Lower lobe of right lung (tissue), 2 donors: ENCODE measurements around the gene ELANE. TPM values are rescaled to one million over a fixed set of nuclear protein-coding genes. Genes with fewer than 3 reads are reported as not detected.
A peak's percentile ranks its signal among the peaks of the same experiment; 100 is the strongest.

Source experiments
- ATAC-seq, 2 donors: fragments of 200-7000 bp; cut with Tn5 transposase; one replicate each; pipeline ENCODE4 v1.9.1; 2020 to 2022; ENCODE audit warnings: mild to moderate bottlenecking in 2 of 2, moderate library complexity in 2 of 2
- DNase-seq: peaks from one replicate; pipeline ENCODE4 v3.0.0-alpha.2; 2020
- H3K27ac ChIP-seq: fragments of 200-600 bp; one replicate; pipeline ENCODE4 v1.8.0; 2022
- H3K27me3 ChIP-seq: fragments of 200-600 bp; one replicate; pipeline ENCODE4 v1.8.0; 2022; ENCODE audit warnings: low read depth
- H3K36me3 ChIP-seq: fragments of 200-600 bp; one replicate; pipeline ENCODE4 v1.8.0; 2022; ENCODE audit warnings: mild to moderate bottlenecking
- H3K4me1 ChIP-seq: fragments of 200-600 bp; one replicate; pipeline ENCODE4 v1.8.0; 2022
- H3K4me3 ChIP-seq: fragments of 200-600 bp; one replicate; pipeline ENCODE4 v1.8.0; 2022; ENCODE audit warnings: mild to moderate bottlenecking
- H3K9me3 ChIP-seq: fragments of 200-600 bp; one replicate; pipeline ENCODE4 v1.8.0; 2022
- intact Hi-C: fragments of 100-400 bp; cut with DNase I; formaldehyde crosslinking; loops from one replicate; pipeline ENCODE4 v1.11.0; 2022
- total RNA-seq: library from RNA; stranded (reverse); fragmentation: NEBNext Ultra II Directional; extraction: Animal tissue kit (Norgen Biotek cat#: 25700); gene quantifications from one replicate; pipeline ENCODE4 v1.2.1, GENCODE V29; 2021
- TF ChIP-seq, protein P1 (sequence below): fragments of 200-600 bp; IDR thresholded peaks from one replicate; pipeline ENCODE4 v1.8.0; 2022; ENCODE audit warnings: antibody characterized with exemption, mild to moderate bottlenecking
- donor health status: DM: no; HTN: yes; CAD: no; lungs with severe emphysema.

The ELANE gene
- total RNA-seq, 1 donor from 2014 or later: 0.97 TPM

DNA sequence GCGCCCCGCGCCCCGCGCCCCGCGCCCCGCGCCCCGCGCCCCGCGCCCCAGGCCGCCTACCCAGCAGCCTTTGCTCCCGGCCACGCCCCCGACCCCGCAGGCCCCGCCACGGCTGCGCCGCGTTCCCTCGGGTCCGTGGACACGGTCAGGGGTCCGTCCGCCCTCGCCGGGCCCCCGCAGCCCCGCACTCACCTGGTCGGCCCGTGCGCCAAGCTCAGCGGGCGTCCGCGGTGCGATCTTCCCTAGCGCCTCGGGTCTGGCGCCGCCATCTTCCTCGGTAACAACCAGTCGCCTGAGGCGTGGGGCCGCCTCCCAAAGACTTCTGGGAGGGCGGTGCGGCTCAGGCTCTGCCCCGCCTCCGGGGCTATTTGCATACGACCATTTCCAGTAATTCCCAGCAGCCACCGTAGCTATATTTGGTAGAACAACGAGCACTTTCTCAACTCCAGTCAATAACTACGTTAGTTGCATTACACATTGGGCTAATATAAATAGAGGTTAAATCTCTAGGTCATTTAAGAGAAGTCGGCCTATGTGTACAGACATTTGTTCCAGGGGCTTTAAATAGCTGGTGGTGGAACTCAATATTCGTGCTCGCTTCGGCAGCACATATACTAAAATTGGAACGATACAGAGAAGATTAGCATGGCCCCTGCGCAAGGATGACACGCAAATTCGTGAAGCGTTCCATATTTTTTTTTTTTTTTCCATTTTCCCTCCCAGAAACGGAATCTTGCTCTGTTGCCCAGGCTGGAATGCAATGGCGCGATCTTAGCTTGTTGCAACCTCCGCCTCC lies 41.0 kb downstream of the ELANE start, which contains the start of the genes MED16 and RNU6-9:
MED16 (minus strand) TSS at position 294 of the 796 bp plus-strand sequence. CDS start 2,056 bp downstream, outside the sequence.
RNU6-9 (plus strand) TSS at position 591 of the 796 bp plus-strand sequence.
- Histone ChIP-seq H3K4me1 (peaks cover 12% of the 10 kb centered on the region), H3K9me3 (no peaks in the 10 kb centered on the region), H3K27ac (peak within 1 kb of the TSS; percentile 94), H3K36me3 (peaks cover 39% of the 10 kb centered on the region), H3K27me3 (no peaks in the 10 kb centered on the region), H3K4me3 (peak within 1 kb of the TSS; percentile 81)
- intact Hi-C loops: no loop called here
- DNase-seq (peak; percentile 95), ATAC-seq (peak; percentile 95 to 96)
- TF ChIP-seq, protein P1, sequence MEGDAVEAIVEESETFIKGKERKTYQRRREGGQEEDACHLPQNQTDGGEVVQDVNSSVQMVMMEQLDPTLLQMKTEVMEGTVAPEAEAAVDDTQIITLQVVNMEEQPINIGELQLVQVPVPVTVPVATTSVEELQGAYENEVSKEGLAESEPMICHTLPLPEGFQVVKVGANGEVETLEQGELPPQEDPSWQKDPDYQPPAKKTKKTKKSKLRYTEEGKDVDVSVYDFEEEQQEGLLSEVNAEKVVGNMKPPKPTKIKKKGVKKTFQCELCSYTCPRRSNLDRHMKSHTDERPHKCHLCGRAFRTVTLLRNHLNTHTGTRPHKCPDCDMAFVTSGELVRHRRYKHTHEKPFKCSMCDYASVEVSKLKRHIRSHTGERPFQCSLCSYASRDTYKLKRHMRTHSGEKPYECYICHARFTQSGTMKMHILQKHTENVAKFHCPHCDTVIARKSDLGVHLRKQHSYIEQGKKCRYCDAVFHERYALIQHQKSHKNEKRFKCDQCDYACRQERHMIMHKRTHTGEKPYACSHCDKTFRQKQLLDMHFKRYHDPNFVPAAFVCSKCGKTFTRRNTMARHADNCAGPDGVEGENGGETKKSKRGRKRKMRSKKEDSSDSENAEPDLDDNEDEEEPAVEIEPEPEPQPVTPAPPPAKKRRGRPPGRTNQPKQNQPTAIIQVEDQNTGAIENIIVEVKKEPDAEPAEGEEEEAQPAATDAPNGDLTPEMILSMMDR: no peak

DNA sequence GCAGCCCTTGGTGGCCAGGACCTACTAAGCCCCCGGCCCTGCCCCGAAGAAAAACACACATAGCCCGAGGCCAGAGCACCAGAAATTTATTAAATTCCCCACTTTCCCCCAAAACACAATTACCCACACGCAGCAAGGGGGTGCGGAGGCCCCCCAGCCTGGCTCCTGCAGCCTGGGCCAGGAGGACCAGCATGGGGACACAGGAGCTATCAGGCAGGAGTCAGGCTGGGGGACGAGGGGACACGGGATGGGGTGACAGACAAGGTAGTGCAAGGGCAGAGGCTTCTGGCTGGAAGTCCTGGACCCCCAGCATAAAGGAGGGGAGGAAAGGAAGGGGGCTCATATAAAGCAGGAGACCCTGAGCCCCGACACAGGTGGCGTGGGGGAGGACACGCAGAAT lies 44.3 kb downstream of the ELANE start:
- DNase-seq: no peak
- no peak for ATAC-seq
- Histone ChIP-seq H3K36me3 (peaks cover 34% of the 10 kb centered on the region), H3K27ac (no peak overlapping the region), H3K4me3 (no peak overlapping the region), H3K27me3 (no peaks in the 10 kb centered on the region), H3K9me3 (no peaks in the 10 kb centered on the region), H3K4me1 (peaks cover 12% of the 10 kb centered on the region)
- TF ChIP-seq, protein P1: no peak
- intact Hi-C loops: no loop called here

DNA sequence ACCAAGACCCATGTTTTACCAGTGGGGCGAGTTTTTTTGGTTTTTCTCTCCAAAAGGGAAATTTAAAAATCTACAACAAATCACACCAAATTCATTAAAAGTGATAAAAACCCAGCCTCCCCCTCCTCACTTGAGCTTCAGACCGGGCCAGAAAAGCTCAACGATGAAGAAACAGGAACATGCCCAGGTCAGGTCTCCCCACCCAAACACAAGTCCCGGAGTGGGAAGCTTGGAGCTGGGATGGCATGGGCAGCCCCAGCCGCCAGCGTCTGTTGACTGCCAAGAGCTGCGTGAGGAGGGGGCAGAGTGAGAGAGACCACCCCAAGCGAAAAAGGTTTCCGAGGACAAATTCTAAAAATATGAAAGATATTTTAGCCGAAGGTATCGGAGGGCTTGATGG lies 44.9 kb downstream of the ELANE start:
- Histone ChIP-seq H3K4me3 (no peak overlapping the region), H3K27me3 (no peaks in the 10 kb centered on the region), H3K9me3 (no peaks in the 10 kb centered on the region), H3K4me1 (peaks cover 9% of the 10 kb centered on the region), H3K36me3 (peaks cover 40% of the 10 kb centered on the region), H3K27ac (no peak overlapping the region)
- intact Hi-C loops: no loop called here
- TF ChIP-seq, protein P1: no peak
- ATAC-seq (no peak), DNase-seq (no peak)

DNA sequence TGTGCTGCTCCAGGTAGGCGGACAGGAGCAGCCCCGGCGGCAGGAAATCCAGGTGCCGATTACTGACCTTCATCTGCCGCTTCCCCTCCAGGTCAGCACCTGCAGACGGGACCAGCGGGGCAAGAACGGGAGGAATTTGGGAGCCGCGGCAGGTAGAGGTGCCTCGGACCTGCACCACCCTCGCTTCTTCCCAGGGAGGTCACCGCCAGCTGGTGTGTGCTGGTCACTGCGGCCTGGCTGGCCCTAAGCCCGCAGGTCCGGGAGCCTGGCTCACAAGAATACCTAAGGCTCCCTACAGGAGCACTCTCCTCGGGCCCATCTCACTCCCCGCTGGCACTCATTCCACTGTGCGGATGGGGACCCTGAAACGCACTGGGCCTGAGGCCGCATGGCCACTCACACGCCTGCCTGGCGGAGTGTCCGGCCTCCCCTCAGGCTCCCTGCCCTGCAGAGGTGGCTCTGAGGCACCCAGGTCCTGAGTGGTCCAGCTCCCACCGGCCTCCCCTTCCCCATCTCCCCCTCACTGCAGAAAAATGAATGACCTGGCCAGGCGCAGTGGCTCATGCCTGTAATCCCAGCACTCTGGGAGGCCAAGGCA lies 45.4 kb downstream of the ELANE start:
- Histone ChIP-seq H3K4me1 (peaks cover 6% of the 10 kb centered on the region), H3K9me3 (no peaks in the 10 kb centered on the region), H3K27ac (no peak overlapping the region), H3K4me3 (no peak overlapping the region), H3K27me3 (no peaks in the 10 kb centered on the region), H3K36me3 (peaks cover 42% of the 10 kb centered on the region)
- ATAC-seq (no peak), DNase-seq (no peak)
- intact Hi-C loops: no loop called here
- TF ChIP-seq, protein P1: no peak

DNA sequence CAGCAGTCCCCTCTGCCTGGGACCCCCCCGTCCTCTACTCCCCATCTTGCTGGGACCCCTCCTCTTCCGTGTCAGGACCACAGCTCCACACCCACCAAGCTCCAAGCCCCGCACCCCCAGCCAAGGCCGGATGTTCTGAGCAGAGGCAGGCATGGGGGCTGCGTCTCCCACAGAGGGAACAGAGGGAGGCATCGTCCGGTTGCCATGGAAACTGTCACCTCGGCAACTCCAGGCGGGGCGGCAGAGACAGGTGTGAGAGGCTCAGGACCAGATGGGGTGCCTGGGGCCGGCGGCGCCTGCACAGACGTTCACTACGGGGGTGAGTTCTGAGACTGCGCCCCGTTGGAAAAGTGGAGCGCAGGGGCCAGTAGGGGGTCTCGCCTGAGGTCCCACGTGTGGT lies 46.6 kb downstream of the ELANE start:
- intact Hi-C loops: no loop called here
- TF ChIP-seq, protein P1: no peak
- H3K4me1 ChIP-seq: peaks cover 3% of the 10 kb centered on the region
- no peaks in the 10 kb centered on the region for H3K9me3 ChIP-seq
- no peak overlapping the region for H3K4me3 ChIP-seq
- ATAC-seq (no peak), DNase-seq (no peak)
- H3K27me3 ChIP-seq: no peaks in the 10 kb centered on the region
- peaks cover 42% of the 10 kb centered on the region for H3K36me3 ChIP-seq
- H3K27ac ChIP-seq: no peak overlapping the region
